ENCODE data around the gene INMT.

The INMT gene

DNA sequence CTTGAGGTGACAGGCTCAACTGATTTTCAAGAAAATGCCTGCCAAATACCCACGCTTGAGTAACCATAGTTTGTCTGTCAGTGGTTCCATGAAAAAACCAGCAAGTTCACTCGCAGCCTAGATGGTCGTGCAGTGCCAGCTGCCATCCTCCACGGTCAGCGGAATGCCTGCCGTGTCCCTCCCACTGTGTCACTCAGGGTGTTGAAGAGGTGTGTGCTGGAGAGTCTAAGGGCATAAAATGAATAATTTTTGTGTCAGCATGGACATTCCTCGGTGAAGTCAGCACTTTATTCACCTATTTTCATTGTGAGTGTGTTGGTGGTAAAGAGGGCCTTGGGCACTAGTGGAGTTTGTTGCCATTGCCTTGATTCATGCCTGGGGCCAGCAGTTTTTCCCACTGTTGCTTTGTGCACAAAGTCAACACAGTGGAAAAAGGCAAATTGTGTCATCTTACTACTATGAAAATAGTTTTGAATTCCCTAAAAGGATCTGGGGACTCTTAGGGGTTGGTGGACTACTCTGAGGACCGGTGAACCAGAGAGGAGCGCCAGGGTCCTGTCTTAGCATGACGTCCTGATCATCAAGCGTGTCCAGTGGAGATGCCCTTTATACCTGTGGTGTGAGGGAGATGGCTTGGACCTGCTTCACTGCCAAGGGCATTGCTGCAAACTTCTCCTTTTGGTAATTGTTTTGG lies 36.9 kb downstream of the INMT start:
- no peak for DNase-seq

DNA sequence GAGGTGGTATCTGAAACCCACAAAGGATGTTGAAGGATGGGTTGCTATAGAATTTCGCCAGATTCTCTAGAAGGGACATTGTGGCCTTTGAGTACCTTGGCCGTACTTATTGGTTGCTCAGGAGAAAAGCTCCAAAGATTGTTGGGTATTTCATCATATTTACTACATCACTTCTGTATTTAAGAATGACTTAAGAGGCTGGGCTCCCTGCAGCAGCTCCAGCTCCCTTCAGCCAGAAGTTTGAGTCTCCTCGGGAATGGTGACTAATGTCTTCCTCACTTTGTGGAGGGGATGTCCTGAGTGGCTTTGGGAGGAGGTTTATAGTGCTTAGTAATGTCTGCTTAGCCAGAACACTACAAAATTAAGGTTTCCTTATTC lies 37.4 kb downstream of the INMT start:
- DNase-seq, result peak; percentile 89

DNA sequence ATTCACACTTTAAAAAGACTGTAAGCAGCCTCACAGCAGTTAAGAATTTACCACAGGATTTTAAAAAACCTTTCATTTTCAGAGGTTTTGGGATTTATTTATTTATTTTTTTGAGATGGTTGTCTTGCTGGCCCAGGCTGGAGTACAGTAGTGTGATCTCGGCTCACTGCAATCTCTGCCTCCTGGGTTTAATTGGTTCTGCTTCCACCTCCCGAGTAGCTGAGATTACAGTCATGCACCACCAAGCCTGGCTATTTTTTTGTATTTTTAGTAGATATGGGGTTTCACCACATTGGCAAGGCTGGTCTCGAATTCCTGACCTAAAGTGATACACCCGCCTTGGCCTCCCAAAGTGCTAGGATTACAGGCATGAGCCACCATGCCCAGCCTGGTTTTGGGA lies 38.4 kb downstream of the INMT start:
- DNase-seq, result peak; percentile 40

DNA sequence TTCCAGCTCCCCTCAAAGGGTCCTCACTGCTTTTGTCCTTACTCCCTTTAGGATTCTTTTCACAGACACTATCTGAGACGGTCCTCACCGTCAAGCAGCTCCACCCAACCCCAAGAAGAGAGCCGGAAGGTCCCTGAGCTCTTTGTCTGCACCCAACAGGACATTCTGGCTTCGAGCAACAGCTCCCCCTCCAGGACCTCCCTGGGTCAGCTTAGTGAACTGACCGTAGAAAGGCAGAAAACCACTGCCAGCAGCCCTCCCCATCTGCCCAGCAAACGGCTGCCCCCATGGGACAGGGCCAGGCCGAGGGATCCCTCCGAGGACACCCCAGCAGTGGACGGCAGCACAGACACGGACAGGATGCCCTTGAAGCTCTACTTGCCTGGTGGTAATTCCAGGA lies 39.2 kb downstream of the INMT start:
- no peak for DNase-seq

DNA sequence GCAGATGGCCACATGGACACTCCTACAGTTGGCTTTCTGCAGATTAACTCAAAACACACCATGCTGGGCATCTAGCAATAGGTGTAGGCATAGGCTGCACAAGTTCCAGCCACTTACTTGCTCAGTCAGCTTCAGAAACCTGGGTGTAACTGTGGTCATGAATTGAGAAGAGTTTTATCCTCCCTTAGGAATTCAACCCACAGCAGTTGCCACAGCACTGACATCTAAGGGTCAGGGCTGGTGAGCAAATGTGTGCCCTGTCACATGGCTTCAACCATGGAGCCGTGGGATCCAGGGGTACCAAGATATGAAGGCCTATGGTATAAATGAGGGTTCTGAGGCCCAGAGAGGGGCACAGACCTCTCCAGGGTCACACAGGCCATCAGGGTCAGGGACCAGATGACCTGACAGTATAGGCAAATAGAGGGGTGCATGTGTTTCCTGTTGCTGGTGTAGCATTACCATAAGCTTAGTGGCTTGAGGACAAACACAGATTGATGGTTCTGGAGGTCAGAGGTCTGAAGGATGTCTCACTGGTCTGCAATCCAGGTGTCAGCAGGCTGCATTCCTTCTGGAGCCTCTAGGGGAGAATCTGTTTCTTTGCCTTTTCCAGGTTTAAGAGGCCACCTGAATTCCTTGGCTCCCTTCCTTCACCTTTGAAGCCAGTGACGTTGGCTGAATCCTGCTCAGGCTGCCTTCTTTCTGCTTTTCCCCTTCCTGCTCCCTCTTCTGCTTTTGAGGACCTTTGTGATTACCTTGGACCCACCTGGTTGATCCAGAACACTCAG lies 43.4 kb downstream of the INMT start:
- DNase-seq, result no peak

DNA sequence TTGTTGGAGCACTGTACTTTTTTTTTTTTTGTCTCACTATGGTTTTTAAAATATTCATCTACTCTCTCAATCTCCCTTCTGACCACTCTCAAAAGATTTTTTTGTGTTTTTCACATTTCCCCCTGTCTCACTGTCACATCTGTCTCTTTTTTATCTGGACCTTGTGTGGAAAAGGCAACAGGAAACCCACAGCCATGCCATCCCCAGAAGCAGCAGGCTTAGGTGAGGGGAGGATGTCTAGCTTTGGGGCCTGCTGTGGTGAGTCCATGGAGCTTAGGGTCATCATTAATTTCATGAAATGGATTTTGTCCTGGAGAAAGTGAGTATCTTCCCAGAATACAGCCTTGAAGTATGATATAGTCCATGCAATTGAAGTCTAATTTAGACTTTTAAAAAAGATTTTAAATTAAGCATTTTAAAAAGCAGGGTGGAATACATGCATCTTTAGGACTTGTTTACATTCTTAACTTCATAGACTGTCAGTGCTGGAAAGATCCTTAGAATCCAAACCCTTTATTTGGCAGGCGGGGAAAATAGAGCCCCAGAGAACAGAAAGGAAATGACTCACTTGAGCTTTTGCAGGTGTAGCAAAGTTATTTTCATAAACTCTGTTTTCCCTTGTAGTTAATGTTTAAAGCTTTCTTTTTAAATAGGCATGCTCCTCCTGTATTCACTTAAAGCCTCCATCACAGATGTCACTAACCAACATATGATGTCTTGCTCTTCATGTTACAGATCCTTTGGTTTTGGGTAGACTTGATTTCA lies 44.4 kb downstream of the INMT start:
- peak; percentile 45 for DNase-seq

DNA sequence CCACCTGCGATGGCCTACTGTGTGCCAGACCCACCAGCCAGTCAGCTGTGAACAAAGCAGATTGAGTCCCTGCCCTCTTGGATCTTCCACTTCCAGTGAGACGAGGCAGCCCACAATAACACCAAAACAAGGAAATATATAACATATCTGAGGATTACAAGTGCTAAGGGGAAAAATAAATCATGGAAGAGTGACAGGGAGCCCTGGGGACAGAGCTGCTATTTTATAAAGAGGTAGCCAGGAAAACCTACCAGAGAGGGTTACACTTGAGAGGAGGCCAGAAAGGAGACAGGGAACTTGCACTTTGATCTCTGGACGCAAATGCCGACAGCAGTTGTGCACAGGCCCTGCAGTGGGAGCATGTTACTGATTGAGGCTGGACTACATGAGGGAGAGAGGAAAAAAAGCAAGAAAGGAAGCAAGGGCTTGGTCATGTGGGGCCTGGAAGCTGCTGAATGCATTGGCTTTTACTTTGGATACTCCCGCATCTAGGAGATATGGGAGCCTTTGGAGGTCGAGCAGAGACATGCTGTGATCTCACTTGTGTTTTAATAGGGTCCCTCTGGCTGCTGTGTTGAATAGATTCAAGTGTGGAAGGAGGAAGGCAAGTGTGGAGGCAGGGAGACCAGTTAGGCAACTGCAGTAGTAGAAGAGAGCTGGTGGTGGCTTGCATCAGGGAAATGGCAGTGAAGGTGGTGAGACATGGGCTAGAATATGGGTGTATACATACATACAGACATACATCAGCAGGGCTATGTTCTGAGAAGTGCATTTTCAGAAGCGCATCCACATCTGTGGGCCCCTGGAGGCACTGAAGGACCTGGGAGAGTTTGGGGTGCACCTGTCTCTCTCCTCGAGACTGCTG lies 45.5 kb downstream of the INMT start:
- no peak for DNase-seq

DNA sequence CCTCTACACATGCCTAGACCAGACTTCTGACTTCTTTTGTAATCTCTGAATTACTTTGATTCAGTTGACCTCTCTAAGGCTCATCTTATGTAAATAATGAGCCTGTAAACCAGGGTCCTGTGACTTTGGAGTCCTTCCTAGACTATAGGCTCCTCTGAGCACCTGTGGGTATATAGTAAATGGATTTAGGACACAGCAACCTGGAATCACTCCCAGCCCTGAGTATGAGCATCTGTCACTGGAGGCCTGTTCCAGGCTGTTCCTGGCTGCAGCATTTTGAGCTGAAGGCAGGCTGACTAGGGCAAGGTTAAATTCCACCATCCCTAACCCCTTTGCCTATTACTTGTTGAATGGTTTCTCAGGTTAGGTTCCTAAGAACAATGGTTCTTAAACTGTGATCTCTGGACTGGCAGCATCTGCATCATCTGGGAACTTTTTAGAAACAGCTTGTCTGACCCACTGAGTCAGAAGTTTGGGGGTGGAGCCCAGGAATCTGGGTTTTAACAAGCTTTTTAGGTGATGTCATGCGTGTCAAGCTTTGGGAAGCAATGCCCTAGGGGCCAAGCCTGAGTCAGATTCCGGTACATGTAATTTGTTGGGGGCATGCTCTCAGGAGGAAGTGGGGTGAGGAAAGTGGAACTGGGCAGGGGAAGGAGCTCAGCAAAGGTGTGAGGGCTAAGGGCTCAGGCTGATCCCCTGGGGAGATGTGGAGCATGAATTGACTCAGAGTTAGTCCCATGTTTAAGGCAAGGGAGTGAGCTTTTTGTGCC lies 47.5 kb downstream of the INMT start:
- DNase-seq, result peak; percentile 94

DNA sequence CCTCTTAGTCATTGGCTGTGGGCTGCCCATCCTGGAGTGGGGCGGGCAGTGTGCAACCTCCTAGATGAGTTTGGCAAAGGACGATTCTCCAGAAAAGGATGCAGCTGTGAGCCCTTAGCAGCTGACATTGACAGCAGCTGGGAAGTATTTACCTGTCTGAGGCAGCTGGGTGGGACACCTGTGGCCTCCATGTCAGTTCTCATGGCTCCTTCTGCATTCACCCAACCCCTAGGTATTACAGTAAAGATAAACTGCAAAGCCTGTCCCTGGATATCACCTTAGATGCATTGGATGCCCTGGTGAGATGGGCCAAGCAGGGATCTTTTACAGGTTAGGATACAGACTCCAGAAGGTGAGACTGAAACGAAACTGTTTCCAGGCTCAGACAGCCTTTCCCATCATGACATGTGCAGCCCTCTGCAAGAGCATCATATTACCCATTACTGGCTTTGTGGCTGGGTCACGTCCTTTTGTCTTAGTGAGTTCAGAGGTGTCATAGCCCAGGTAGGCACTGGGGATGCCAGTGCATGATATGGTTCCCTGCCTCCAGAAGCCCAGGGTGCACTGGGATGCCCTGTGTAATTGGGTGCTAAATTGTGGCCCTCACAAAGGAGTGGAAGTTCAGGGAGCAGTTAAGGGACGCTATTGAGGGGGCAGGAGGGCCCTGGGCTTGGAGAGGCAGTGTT lies 48.2 kb downstream of the INMT start:
- DNase-seq, result no peak

DNA sequence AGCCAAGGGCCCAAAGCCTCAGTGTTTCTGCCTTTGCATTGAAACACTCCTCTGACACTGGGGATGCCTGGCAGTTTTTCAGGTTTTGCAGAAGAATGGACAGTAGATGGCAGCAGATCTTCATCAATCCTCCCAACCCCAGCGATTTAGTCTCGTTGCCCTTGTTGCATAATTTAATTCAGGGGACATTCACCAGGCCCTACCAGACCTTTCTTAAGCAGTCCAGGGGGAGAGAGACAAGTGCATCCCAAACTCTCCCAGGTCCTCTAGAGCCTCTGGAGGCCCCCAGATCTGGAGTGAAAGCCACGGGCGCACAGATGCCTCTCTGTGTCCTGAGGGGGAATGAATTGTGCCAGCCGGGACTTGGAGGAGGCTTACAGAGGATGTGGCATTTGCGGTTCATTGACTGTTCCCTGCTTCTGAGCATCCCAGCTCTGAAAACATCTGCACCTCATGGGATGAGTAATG lies 48.9 kb downstream of the INMT start:
- peak; percentile 84 for DNase-seq

DNA sequence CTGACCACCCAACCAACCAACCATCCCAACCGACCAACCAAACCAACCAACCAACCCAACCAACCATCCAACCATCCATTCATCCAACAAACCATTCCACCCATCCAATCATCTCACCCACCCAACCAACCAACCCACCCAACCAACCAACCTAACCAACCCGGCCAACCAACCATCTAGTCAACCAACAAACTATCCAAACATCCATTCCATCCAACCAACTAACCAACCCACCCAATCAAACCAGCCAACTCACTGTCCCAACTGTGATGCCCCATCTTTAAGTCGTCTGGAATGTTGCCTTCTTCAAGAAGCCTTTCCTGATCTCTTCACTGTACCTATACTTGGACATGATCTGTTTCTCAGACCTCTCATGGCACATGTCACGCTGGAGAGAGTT lies 50.9 kb downstream of the INMT start:
- no peak for DNase-seq

DNA sequence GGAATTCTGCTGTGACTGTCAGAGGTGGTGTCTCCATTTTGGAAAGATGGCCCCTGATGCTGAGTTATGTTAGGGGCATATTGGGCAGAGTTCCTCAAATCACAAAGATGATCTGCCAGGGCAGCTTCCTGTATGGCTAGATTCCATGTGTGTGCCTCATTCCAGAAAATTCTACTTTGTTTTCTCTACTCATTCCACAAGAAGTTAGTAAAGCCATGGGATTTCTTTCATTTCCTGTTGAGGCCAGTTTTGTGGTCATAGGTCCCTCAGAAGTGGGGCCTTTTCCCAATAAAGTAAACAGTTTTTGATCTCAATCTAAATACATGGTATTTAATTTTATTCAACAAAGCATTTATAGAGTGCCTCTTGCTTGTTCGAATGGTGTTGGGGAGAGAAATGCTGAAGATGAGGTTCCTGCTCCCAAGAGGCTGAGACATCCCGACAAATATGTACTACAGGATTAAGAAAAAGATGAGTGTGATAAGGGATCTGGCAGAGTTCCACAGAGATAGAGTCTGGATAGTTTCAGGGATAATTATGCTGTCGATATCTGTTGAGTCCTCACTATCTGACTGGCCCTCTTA lies 52.2 kb downstream of the INMT start:
- DNase-seq, result peak; percentile 93

DNA sequence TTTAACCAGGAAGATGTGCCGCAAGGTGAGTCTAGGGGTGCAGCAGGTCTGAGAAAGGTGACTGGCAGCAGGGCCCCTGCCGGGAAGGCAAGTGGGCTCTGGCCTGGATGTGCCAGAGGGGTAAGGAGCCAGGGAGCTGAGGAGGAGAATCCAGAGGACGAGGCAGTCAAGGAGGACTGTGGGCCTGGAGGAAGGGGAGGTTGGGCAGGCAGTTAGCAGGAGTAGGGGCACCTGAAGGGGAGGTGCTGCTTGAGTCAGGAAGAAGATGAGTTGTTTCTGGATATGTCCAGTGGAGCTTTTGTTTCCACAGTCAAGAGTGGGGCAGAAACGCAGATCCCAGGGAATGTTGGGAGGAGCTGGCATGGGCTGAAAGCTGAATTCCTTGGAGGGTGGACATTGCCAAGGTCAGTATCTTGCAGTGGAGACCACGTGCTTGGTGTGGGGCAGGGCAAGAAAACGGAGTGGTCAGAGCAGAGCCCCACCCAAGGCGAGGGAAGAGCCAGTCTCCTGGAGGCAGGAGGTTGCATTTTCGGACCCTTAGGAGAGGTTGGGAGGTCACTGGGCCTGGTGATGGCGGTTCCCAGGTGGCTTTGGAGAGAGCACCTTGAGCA lies 53.3 kb downstream of the INMT start:
- DNase-seq, result no peak

DNA sequence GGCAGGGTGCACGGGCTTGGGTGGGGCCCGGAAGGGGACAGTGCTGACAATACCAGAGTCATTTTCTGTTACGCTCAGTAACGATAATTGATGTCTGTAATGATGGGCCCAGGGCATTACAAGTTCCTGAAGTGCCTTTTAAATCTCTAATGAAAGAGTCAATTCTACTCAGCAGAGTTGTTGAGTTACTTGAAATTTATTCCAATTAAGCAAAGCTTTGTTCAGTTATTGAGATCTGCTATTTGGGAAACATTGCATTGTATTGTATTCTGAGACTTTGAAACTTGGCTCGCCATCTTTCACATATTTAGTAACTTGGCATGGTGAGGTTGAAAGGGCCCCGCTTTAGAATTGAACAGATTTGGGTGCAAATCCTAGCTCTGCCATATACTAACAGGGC lies 54.0 kb downstream of the INMT start:
- DNase-seq, result no peak

Data from fibroblast of skin of scalp (primary cell).